ENCODE results near the gene CDS2. TPM values are rescaled to one million over a fixed set of nuclear protein-coding genes. Genes with fewer than 3 reads are reported as not detected.
A peak's percentile ranks its signal among the peaks of the same experiment; 100 is the strongest.

CDS2 gene
- total and polyA plus RNA-seq, 2 of the 13 experiments (the other 11 are each of a cell fraction or from before 2014, with no cell fraction given): 81.3 to 153 TPM

DNA sequence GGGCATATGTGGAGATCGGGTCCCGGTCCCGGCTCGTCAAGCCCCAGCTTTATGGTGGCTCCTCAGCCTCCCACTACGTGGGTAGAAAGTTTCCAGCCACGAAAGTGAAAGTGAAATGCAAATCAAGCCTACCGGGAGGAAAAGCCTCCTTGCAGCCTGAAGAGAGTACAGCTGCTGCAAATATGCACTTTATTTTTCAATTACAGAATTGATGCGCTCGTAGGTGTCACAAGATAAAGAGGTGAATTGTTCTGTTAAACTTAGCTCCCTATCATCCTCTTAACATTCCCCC lies 6.7 kb upstream of the CDS2 start (continued):
- TF ChIP-seq PREB (CRISPR knock-in tag; IDR thresholded peaks at IDR 0.05): no peak
- TF ChIP-seq, protein P1, sequence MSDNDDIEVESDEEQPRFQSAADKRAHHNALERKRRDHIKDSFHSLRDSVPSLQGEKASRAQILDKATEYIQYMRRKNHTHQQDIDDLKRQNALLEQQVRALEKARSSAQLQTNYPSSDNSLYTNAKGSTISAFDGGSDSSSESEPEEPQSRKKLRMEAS (IDR thresholded peaks at IDR 0.05): peak; percentile 39; the same call in 1 of the 2 replicates
- no peak for TF ChIP-seq MIER2 (CRISPR knock-in tag; IDR thresholded peaks at IDR 0.05)
- no peak for TF ChIP-seq GRHL1 (CRISPR knock-in tag; conservative IDR thresholded peaks at IDR 0.05)
- no peak for TF ChIP-seq RBM39 (IDR thresholded peaks at IDR 0.05; ENCODE audit: low read depth, low read length, poor library complexity, severe bottlenecking)
- no peak for TF ChIP-seq ZNF674 (CRISPR knock-in tag; IDR thresholded peaks at IDR 0.05; ENCODE audit: low read depth)
- TF ChIP-seq ZNF367 (CRISPR knock-in tag; IDR thresholded peaks at IDR 0.05; ENCODE audit: borderline replicate concordance): no peak
- TF ChIP-seq PHF21A (CRISPR knock-in tag; IDR thresholded peaks at IDR 0.05): no peak
- TF ChIP-seq ZNF24 (IDR thresholded peaks at IDR 0.05): no peak
- no peak for TF ChIP-seq AGO1 (IDR thresholded peaks at IDR 0.05; ENCODE audit: low read depth, low read length, poor library complexity, severe bottlenecking)
- no peak for TF ChIP-seq ZNF382 (CRISPR knock-in tag; IDR thresholded peaks at IDR 0.05; ENCODE audit: borderline replicate concordance)
- TF ChIP-seq UBTF (CRISPR knock-in tag; IDR thresholded peaks at IDR 0.05): no peak; the same call in 1 of the 2 replicates
- no peak for TF ChIP-seq ZNF710 (CRISPR knock-in tag; IDR thresholded peaks at IDR 0.05; ENCODE audit: borderline replicate concordance)
- TF ChIP-seq STAT6 (CRISPR knock-in tag; IDR thresholded peaks at IDR 0.05; ENCODE audit: borderline replicate concordance): no peak
- TF ChIP-seq MAFK (conservative IDR thresholded peaks at IDR 0.05 in 1 of 2, IDR thresholded peaks at IDR 0.05 in 1 of 2; ENCODE audit: low read length in 2 of 2): no peak
- no peak for TF ChIP-seq GATAD1 (CRISPR knock-in tag; IDR thresholded peaks at IDR 0.05)
- TF ChIP-seq STAT5B (CRISPR knock-in tag; IDR thresholded peaks at IDR 0.05): 0 out of 2 replicates have a peak, but pooled peaks have one; percentile 71
- TF ChIP-seq SRF (IDR thresholded peaks at IDR 0.05; ENCODE audit: low read depth, low read length): no peak

Data from HepG2 (cell line).